Thyroid gland (tissue), 4 donors: ENCODE results near the gene HHAT. TPM values are rescaled to one million over a fixed set of nuclear protein-coding genes. Genes with fewer than 3 reads are reported as not detected.
A peak's percentile ranks its signal among the peaks of the same experiment; 100 is the strongest.

Experiments
- DNase-seq, 2 donors: peaks; one replicate each; pipeline ENCODE4 v3.0.0-alpha.2; 2019
- H3K27ac ChIP-seq, 3 donors: fragments of 200-600 bp; sonication (generic); 1 replicate in 2 of 3; 2 replicates in 1 of 3; pipeline ENCODE4 v1.5.1; 2016 to 2019; ENCODE audit warnings: mild to moderate bottlenecking in 1 of 3, moderate library complexity in 1 of 3
- H3K27me3 ChIP-seq: fragments of 200-600 bp; sonication (generic); one replicate; pipeline ENCODE4 v1.5.1; 2019
- H3K36me3 ChIP-seq, 2 donors: fragments of 200-600 bp; sonication (generic); one replicate each; pipeline ENCODE4 v1.5.1; 2016 to 2019
- H3K4me1 ChIP-seq, 2 donors: fragments of 200-600 bp; sonication (generic); one replicate each; pipeline ENCODE4 v1.5.1; 2017 to 2019
- H3K4me3 ChIP-seq, 3 donors: fragments of 200-600 bp; sonication (generic); replicated peaks in 1 of 3; 1 replicate in 2 of 3; 2 replicates in 1 of 3; pipeline ENCODE4 v1.5.1; 2016; ENCODE audit warnings: mild to moderate bottlenecking in 1 of 3
- H3K9me3 ChIP-seq: fragments of 200-600 bp; sonication (generic); one replicate; pipeline ENCODE4 v1.5.1; 2017
- POLR2A ChIP-seq, 2 donors: fragments of 450-650 bp; IDR thresholded peaks; one replicate each; pipeline ENCODE4 v1.6.1; 2017; ENCODE audit warnings: antibody characterized with exemption in 2 of 2, mild to moderate bottlenecking in 2 of 2, moderate library complexity in 1 of 2
- WGBS, 2 donors: methylation state at CpG; one replicate each; pipeline ENCODE4 v1.1.5; 2017; 5-methylcytosine and 5-hydroxymethylcytosine counted together
- intact Hi-C: fragments of 100-400 bp; cut with DNase I; formaldehyde crosslinking; loops from one replicate; pipeline ENCODE4 v1.15.1; 2023
- total RNA-seq, 4 donors: library from RNA; depleted of rRNA; stranded (reverse); fragments of >200 nt; gene quantifications; one replicate each; pipeline ENCODE4 v1.2.3, GENCODE V29; 2016
- TF ChIP-seq, protein P1 (sequence below), 6 experiments: fragments of 200-600 bp in 3 of 6; fragments of 450-650 bp in 3 of 6; sonication (generic) in 3 of 6; IDR thresholded peaks; one replicate each; pipeline ENCODE4 v1.5.1; 2016 to 2019; ENCODE audit warnings: antibody characterized with exemption in 6 of 6, mild to moderate bottlenecking in 2 of 6, inconsistent platforms in 1 of 6, moderate library complexity in 1 of 6

HHAT gene
- total RNA-seq, 4 donors from 2014 or later: 7.9 to 15.9 (median 10.5) TPM

DNA sequence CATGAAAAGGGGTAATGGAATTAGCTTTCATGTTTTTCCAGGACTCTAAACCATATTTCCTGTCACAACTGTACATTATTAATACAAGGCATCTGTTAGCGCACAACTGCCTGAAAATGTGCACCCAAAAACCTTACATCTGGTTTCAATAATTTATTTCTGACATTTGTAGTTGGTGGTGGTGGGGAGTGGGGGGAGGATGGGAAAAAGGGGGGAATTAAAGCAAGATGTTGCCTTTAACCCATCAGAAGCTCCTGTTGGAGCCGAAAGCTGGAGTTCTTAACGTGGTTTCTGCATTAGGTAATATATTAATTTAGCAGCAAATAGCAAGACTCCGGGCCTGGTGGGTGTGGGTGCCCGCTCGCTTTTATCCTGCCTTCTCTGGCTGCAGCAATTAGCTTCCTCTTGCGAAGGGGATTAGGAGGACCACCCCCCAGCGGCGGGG is 36.9 kb upstream of the HHAT start:
- H3K4me1 ChIP-seq: peaks cover 15 to 23% of the 10 kb centered on the region in 2 donors
- 31 to 36% methylated on average over 8 to 9 of the region's 9 CpGs for WGBS, 2 donors
- TF ChIP-seq, protein P1, sequence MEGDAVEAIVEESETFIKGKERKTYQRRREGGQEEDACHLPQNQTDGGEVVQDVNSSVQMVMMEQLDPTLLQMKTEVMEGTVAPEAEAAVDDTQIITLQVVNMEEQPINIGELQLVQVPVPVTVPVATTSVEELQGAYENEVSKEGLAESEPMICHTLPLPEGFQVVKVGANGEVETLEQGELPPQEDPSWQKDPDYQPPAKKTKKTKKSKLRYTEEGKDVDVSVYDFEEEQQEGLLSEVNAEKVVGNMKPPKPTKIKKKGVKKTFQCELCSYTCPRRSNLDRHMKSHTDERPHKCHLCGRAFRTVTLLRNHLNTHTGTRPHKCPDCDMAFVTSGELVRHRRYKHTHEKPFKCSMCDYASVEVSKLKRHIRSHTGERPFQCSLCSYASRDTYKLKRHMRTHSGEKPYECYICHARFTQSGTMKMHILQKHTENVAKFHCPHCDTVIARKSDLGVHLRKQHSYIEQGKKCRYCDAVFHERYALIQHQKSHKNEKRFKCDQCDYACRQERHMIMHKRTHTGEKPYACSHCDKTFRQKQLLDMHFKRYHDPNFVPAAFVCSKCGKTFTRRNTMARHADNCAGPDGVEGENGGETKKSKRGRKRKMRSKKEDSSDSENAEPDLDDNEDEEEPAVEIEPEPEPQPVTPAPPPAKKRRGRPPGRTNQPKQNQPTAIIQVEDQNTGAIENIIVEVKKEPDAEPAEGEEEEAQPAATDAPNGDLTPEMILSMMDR (IDR thresholded peaks at IDR 0.05): no peak
- no peak for TF ChIP-seq POLR2A (IDR thresholded peaks at IDR 0.05)
- H3K36me3 ChIP-seq: no peaks in the 10 kb centered on the region
- peak; percentile 23 for DNase-seq
- peak overlapping the region in 1 of 3 donors; percentile 29 for H3K4me3 ChIP-seq
- H3K9me3 ChIP-seq: no peaks in the 10 kb centered on the region
- H3K27ac ChIP-seq: peak overlapping the region; percentile 33 to 75 (median 43)
- no peaks in the 10 kb centered on the region for H3K27me3 ChIP-seq
- intact Hi-C loops: no loop called here

- Histone ChIP-seq H3K36me3 (no peaks in the 10 kb centered on the region), H3K27me3 (no peaks in the 10 kb centered on the region), H3K9me3 (no peaks in the 10 kb centered on the region), H3K4me3 (peak overlapping the region in 2 of 3 donors; percentile 29 to 50), H3K4me1 (peaks cover 15 to 23% of the 10 kb centered on the region in 2 donors), H3K27ac (peak overlapping the region; percentile 33 to 75 (median 43))
- TF ChIP-seq, protein P1 (IDR thresholded peaks at IDR 0.05): peak; percentile 10 to 56 (median 34)
- TF ChIP-seq POLR2A (IDR thresholded peaks at IDR 0.05): peak in 1 of 2 donors; percentile 65
- intact Hi-C loops: no loop called here
- peak; percentile 87 to 90 for DNase-seq
- whole genome bisulfite sequencing, 2 donors: 1 to 3% methylated on average over 11 to 32 of the region's 56 CpGs
These were observed 36.4 kb upstream of the HHAT start for GRCh38 chr1:210292231-210292871.

- no peak for TF ChIP-seq POLR2A (IDR thresholded peaks at IDR 0.05)
- TF ChIP-seq, protein P1 (IDR thresholded peaks at IDR 0.05): no peak
- 64 to 71% methylated on average over 7 of the region's 7 CpGs for WGBS, 2 donors
- DNase-seq: peak in 1 of 2 donors; percentile 41
- no peaks in the 10 kb centered on the region for H3K27me3 ChIP-seq
- intact Hi-C loops: no loop called here
- no peaks in the 10 kb centered on the region for H3K9me3 ChIP-seq
- peak overlapping the region in 1 of 3 donors; percentile 29 for H3K4me3 ChIP-seq
- peak overlapping the region in 2 of 3 donors; percentile 33 to 75 for H3K27ac ChIP-seq
- H3K36me3 ChIP-seq: no peaks in the 10 kb centered on the region
- peaks cover 15 to 23% of the 10 kb centered on the region in 2 donors for H3K4me1 ChIP-seq
These were observed 35.5 kb upstream of the HHAT start for GRCh38 chr1:210293171-210293607.

DNA sequence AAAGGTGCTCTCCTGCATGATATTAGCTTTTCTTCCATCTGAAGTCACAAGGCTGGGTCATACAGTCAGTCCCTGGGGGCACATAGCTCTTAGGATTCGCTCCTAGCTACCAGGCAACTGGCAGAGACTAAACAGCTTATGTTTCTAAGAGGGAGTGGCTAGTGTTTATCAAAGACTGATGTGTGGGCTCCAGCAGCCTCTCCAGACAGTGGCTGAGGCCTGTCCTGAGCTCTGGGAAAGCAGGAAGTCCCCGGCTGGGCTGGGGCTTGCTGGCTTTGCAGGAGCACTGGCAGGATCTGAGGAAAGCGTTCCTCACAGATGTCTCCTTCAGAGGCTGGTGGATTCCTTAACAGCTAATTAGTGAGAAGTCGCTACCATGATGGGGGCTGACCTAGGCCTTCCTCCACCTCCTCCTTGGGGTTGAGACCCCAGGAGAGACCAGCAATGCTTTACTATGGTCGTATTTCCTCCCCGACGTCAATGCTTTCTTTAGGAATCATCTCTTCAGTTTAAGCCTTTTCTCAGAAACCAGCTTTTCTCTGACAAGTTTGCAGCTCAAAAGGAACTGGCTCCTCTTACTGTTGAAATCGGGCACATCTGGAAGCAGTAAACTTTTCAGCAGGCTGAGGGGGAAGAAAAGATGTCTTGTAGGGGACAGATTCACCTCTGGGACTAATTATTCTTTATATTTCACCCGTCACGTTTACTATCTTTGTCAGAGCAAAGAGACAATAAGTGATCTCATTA is 33.5 kb upstream of the HHAT start:
- H3K4me3 ChIP-seq: no peak overlapping the region
- H3K9me3 ChIP-seq: no peaks in the 10 kb centered on the region
- no peaks in the 10 kb centered on the region for H3K27me3 ChIP-seq
- peaks cover 15 to 23% of the 10 kb centered on the region in 2 donors for H3K4me1 ChIP-seq
- DNase-seq: no peak
- no peak overlapping the region for H3K27ac ChIP-seq
- intact Hi-C loops: no loop called here
- no peak for TF ChIP-seq POLR2A (IDR thresholded peaks at IDR 0.05)
- TF ChIP-seq, protein P1 (IDR thresholded peaks at IDR 0.05): no peak
- whole genome bisulfite sequencing, 2 donors: 70 to 74% methylated on average over 10 of the region's 10 CpGs
- H3K36me3 ChIP-seq: no peaks in the 10 kb centered on the region

DNA sequence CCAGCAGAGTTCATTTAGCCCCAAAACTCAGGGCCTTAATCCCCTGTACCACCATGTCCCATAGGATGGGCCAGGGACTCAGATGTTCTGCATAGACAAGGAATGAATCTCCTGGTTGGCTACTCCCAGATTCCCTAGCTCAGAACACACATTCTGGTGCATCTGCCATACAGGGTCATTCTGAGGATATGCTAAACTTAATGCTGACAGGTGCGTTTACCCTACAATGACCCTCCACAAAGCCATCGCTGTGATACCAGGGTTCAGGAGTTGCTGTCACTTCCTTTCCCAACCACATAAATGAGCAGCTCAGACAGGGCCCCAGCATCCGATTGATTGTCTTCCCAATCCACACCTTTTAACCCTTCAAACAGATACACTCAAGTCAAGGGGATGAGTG is 32.0 kb upstream of the HHAT start:
- Histone ChIP-seq H3K4me1 (peaks cover 15 to 28% of the 10 kb centered on the region in 2 donors), H3K27ac (no peak overlapping the region)
- intact Hi-C loops: no loop called here

More for the DNA sequence above, 32.0 kb upstream of the HHAT start:
- Histone ChIP-seq H3K4me3 (no peak overlapping the region), H3K9me3 (no peaks in the 10 kb centered on the region), H3K36me3 (no peaks in the 10 kb centered on the region), H3K27me3 (no peaks in the 10 kb centered on the region)
- no peak for DNase-seq
- 90 to 98% methylated on average over 3 of the region's 3 CpGs for WGBS, 2 donors
- TF ChIP-seq, protein P1 (IDR thresholded peaks at IDR 0.05): no peak
- no peak for TF ChIP-seq POLR2A (IDR thresholded peaks at IDR 0.05)
